K562 (cell line): Measurements from ENCODE around the gene MPDZ.

Source experiments
- CHD4 ChIP-seq: fragments of 200-600 bp; sonication (generic); IDR thresholded peaks from 3 replicates; pipeline ENCODE4 v1.6.1; 2012; ENCODE audit warnings: low read depth, mild to moderate bottlenecking, mixed read lengths, low read length, inconsistent platforms; ENCODE audit not compliant: insufficient read depth, insufficient replicate concordance, poor library complexity, severe bottlenecking
- FUS ChIP-seq: fragments of 200-400 bp; formaldehyde crosslinking; optimal IDR thresholded peaks from 2 replicates; pipeline ENCODE3; 2017; ENCODE audit warnings: low read depth, low read length
- POLR2AphosphoS5 ChIP-seq: IDR thresholded peaks from 2 replicates; pipeline ENCODE4 v1.6.1; 2011; ENCODE audit warnings: mild to moderate bottlenecking, low read depth, low read length, moderate library complexity; ENCODE audit not compliant: control insufficient read depth, insufficient read depth
- TAF1 ChIP-seq: IDR thresholded peaks from 2 replicates; pipeline ENCODE4 v1.6.1; 2011; ENCODE audit warnings: mild to moderate bottlenecking, low read length, moderate library complexity; ENCODE audit not compliant: insufficient read depth, control insufficient read depth, severe bottlenecking; ENCODE audit errors: extremely low read depth
- TF ChIP-seq, protein P1 (sequence below): sonication (generic); formaldehyde crosslinking; IDR thresholded peaks from 2 replicates; pipeline ENCODE4 v1.8.0; 2022; ENCODE audit warnings: mild to moderate bottlenecking, missing genetic modification reagents
- TF ChIP-seq, protein P2 (sequence below): sonication (generic); formaldehyde crosslinking; IDR thresholded peaks from 2 replicates; pipeline ENCODE4 v1.8.1; 2022; ENCODE audit warnings: missing genetic modification reagents
- TF ChIP-seq, protein P3 (sequence below): fragments of 450-650 bp; formaldehyde crosslinking; IDR thresholded peaks from 2 replicates; pipeline ENCODE4 v1.4.0; 2022; ENCODE audit warnings: missing genetic modification characterization

DNA sequence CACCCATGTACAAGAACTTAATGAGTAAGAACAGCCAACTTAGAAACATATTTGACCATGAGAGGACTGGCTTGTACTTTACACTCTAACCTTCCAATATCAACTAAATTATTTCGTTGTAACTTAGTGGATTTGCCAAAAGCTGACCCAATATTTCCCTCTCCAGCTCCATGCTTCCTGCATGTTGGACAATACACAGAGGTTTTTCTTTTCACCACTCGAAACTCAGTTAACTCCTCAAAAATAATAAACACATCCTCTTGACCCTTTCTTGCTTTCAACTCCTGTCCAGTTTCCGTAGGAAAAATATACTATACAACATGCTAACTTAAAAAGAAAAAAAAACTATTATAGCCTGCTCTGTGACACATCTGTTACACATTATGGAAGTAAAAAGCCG, 188.9 kb downstream of the MPDZ start:
- TF ChIP-seq FUS = no peak
- TF ChIP-seq, protein P1, sequence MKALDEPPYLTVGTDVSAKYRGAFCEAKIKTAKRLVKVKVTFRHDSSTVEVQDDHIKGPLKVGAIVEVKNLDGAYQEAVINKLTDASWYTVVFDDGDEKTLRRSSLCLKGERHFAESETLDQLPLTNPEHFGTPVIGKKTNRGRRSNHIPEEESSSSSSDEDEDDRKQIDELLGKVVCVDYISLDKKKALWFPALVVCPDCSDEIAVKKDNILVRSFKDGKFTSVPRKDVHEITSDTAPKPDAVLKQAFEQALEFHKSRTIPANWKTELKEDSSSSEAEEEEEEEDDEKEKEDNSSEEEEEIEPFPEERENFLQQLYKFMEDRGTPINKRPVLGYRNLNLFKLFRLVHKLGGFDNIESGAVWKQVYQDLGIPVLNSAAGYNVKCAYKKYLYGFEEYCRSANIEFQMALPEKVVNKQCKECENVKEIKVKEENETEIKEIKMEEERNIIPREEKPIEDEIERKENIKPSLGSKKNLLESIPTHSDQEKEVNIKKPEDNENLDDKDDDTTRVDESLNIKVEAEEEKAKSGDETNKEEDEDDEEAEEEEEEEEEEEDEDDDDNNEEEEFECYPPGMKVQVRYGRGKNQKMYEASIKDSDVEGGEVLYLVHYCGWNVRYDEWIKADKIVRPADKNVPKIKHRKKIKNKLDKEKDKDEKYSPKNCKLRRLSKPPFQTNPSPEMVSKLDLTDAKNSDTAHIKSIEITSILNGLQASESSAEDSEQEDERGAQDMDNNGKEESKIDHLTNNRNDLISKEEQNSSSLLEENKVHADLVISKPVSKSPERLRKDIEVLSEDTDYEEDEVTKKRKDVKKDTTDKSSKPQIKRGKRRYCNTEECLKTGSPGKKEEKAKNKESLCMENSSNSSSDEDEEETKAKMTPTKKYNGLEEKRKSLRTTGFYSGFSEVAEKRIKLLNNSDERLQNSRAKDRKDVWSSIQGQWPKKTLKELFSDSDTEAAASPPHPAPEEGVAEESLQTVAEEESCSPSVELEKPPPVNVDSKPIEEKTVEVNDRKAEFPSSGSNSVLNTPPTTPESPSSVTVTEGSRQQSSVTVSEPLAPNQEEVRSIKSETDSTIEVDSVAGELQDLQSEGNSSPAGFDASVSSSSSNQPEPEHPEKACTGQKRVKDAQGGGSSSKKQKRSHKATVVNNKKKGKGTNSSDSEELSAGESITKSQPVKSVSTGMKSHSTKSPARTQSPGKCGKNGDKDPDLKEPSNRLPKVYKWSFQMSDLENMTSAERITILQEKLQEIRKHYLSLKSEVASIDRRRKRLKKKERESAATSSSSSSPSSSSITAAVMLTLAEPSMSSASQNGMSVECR = no peak
- TF ChIP-seq TAF1 = no peak
- no peak for TF ChIP-seq POLR2AphosphoS5
- TF ChIP-seq CHD4 = no peak
- TF ChIP-seq, protein P2, sequence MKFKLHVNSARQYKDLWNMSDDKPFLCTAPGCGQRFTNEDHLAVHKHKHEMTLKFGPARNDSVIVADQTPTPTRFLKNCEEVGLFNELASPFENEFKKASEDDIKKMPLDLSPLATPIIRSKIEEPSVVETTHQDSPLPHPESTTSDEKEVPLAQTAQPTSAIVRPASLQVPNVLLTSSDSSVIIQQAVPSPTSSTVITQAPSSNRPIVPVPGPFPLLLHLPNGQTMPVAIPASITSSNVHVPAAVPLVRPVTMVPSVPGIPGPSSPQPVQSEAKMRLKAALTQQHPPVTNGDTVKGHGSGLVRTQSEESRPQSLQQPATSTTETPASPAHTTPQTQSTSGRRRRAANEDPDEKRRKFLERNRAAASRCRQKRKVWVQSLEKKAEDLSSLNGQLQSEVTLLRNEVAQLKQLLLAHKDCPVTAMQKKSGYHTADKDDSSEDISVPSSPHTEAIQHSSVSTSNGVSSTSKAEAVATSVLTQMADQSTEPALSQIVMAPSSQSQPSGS (CRISPR knock-in tag) = no peak
- TF ChIP-seq, protein P3, sequence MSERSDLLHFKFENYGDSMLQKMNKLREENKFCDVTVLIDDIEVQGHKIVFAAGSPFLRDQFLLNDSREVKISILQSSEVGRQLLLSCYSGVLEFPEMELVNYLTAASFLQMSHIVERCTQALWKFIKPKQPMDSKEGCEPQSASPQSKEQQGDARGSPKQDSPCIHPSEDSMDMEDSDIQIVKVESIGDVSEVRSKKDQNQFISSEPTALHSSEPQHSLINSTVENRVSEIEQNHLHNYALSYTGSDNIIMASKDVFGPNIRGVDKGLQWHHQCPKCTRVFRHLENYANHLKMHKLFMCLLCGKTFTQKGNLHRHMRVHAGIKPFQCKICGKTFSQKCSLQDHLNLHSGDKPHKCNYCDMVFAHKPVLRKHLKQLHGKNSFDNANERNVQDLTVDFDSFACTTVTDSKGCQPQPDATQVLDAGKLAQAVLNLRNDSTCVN (CRISPR knock-in tag) = no peak
